ENCODE results near the gene F7. TPM values are rescaled to one million over a fixed set of nuclear protein-coding genes. Genes with fewer than 3 reads are reported as not detected.
"Not testable (repeated sequence)": the region's sequence is repeated elsewhere in the genome, so short reads cannot be mapped to it uniquely, and the experiment has no call there.

Gene F7
- total RNA-seq, 1 donor from 2014 or later = not detected

DNA sequence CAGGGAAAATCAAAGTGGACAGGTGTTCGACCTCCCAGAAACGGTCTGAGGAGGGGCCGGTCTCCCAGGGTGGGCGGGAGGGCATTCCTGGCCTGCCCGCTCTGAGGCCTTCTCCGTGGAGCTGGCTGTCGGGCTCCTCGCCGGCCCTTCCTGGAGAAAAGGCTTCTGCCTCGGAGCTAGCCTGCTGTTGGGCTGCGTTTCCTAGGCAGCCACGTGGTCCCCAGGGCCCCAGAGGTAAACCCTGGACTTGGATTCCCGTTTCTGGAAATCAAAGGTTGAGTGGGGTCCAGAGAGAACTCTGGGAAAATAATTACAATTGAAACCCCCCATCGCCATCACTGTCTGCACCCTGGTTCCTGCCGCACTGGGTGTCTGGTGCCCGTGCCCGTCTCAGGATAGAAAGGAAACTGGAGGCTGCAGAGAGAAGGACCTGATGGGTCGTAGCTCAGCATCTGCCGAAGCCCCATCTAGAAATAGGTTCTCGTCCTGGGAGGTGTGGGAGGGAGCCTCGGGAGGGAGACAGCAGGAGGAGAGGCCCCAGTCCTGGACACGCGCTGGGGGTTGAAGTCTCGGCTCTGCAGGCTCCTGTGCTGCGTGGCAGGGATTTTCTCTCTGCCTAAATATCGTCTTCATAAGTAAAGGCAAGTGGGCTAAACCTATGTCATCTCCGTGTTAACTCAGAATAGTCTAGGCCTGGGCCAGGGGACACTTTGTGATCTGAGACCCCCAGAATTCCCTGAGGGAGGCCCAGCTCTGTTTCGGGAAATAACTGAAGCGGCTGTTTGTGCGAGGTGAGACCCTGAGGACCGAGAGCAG lies 45.2 kb downstream of the F7 start:
- DNase-seq (ENCODE audit: extremely low read depth, low read depth, low spot score) = no peak

DNA sequence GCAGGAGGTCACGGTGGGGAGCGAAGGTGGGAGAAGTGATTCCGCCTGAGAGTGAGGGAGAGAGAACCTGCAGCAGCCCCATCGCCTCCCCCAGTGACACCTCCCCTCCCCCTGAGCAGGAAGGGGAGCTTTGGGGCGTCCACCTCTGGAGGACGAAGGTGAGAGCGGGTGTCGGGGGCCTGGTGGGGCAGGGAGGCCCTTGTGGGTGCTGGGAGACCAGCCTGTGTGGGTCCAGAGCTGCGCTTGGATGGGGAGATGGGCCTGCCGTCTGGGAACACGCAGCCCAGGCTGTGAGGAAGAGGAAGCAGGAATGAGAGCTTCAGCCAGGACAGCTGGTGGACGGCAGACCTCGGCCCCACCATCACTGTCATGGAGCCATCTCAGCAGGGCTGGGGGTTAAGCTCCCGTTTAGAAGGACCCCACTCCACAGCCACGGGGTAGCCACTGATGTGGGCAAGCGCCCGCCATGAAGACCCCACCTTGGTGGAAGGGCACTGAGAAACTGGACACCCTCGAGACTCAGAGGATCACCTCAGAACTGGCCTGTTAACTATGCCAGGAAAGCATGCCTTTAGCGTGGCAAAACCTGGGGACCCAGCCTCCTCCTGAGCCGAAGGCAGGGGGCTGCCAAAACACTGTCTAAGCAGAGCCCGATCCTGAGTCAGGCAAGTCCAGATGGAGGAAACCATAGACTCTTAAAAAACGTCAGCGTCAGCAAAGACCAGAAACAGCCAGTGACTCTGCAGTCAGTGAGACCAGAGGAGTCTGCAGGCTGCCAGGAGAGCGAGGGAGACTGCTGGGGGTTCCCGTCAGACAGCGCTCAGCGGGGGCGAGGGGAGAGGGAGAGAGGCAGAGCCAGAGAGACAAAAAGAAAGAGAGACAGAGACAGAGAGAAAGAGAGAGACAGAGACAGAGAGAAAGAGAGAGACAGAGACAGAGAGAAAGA lies 46.4 kb downstream of the F7 start:
- no peak for DNase-seq (ENCODE audit: extremely low read depth, low read depth, low spot score)

DNA sequence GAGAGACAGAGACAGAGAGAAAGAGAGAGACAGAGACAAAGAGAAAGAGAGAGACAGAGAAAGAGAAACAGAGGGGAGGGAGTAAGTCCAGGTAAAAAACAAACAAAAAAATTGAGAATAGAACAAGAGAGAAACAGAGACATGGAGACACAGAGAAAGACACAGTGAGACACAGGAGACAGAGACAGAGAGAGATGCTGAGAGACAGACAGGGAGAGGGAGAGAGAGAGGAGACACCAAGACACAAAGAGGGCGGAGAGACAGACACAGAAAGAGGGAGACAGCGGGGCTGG lies 47.0 kb downstream of the F7 start:
- DNase-seq (ENCODE audit: extremely low read depth, low read depth, low spot score) = no peak

DNA sequence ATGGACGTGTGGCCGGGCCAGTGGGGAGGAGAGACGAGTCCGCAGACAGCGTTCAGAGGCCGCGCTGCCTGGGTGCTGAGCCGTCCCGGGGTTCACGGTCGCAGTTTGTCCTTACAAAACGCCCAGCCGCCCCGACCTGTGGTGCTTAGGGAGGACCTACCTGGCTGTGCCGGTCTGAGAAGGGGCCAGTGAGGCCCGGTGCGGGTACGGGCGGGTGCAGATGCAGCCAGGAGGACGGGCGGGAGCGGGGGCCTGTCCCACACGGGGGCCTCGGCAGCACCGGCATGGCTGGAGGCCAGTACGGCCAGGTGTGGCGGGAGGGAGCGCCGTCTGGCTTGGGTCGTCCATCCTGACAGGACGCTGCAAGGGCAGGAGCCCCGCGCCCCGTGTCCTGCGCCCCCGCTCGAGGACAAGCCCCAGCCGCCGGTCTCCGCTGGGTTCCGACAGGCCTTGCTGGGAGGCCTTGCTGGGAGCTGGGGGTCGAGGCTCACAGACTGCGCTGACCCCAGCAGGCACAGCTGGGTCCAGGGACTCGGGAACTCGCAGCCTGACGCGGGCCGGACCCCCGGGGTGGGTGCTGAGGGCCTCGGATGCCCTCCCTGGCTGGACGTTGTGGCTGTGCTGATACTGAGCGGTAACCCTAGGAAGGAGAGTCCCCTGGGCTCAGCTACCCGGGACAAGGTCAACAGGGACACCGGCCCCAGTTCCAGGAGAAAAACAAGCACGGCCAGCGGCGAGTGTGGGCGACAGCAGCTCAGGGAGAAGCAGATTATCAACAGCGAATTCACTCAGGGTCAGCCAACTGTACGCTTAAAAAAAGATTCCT lies 47.6 kb downstream of the F7 start:
- DNase-seq (ENCODE audit: extremely low read depth, low read depth, low spot score) = no peak

DNA sequence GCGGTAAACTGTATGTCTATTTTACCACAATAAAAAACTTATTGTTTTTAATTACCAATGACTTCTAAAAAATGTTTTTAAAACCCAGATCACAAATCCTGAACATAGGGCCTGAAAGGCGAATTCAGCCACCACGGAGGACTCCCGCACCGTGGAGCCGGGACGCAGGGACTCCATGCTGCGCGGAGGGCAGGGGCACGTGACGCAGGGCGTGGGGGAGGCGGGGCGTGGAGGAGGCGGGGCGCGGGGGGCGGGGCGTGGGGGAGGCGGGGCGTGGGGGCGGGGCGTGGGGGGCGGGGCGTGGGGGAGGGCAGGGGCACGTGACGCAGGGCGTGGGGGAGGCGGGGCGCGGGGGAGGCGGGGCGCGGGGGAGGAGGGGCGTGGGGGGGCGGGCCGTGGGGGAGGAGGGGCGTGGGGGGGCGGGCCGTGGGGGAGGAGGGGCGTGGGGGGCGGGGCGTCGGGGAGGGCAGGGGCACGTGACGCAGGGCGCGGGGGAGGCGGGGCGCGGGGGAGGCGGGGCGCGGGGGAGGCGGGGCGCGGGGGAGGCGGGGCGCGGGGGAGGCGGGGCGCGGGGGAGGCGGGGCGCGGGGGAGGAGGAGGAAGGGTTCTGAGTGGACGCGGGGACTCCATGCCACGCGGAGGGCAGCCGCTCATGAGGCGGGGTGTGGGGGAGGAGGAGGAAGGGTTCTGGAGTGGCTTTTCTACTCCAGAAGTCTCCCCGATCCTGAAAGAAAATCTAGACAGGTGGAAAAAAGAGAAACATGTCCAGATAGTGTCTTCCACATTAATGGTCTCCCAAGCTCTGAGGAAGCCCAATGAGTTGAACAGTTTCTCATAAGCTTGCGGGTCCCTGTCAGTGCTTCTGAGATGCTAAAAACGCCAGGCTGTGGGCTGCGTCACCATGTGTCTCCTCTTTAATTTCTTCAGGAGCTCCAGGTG lies 48.5 kb downstream of the F7 start:
- no peak for DNase-seq (ENCODE audit: extremely low read depth, low read depth, low spot score)

DNA sequence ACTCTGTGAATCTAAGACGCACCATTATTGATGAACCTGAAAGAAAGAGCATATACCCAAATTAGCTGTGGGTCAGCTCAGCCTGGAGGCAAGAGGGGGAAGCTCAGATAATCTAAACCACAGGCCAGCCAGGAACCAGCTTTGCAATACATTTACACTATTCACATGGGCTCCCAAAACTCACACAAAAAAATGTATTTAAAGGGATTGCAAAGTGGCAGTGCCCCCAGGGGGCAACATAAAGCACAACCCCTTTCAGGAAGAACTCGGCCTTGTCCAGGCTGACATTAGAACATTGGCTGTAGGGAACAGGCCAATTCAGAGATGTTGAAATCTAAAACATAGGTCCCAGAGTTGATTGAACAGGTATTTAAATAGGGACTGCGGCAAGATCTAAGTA lies 49.6 kb downstream of the F7 start:
- DNase-seq (ENCODE audit: extremely low read depth, low read depth, low spot score) = no peak

DNA sequence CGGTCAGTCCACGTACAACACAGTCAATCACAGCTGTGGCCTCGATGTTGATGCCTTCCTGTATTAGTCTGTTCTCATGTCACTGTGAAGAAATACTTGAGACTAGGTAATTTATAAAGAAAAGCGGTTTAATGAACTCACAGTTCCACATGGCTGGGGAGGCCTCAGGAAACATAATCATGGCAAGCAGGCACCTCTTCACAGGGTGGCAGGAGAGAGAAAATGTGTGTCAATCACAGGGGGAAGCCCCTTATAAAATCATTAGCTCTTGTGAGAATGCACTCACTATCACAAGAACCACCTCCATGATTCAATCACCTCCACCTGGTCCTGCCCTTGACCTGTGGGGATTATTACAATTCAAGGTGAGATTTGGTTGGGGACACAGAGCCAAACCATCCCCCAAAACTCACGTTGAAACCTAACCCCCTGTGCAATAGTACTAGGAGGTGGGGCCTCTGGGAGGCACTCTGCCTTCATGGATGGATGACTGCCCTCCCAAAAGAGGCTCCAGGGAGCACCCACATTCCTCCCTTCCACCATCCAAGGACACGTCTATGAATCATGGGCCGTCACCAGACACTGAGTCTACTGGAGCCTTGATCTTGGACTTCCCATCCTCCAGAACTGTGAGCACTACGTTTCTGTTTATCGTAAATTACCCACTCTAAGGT lies 50.5 kb downstream of the F7 start:
- no peak for DNase-seq (ENCODE audit: extremely low read depth, low read depth, low spot score)

DNA sequence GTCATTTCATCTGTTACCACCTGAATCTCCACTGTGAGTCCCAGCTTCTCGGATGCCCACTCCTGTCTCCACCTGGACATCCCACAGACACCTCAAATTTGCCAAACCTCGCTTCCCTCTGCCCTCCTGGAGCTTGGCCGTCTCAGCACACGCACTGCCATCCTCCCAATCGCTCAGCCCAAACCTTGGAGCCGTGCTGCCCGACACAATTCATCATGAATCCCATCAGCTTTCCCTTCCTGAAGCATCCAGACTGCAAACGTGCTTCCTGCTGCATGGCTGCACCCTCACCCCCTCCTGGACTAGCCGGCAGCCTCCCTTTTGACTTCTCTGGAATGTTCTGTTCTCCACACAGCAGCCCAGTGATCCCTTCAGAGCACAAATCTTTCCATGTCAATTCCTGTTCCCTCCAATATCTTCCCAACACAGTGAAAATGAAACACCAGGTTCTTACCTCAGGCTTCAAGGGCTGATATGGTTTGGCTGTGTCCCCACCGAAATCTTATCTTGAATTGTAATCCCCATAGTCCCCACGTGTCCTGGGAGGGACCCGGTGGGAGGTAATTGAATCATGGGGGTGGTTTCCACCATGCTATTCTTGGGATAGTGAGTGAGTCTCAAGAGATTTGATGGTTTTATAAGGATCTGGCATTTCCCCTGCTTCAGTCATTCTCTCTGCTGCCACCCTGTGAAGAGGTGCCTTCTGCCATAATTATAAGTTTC lies 51.8 kb downstream of the F7 start:
- no peak for DNase-seq (ENCODE audit: extremely low read depth, low read depth, low spot score)

DNA sequence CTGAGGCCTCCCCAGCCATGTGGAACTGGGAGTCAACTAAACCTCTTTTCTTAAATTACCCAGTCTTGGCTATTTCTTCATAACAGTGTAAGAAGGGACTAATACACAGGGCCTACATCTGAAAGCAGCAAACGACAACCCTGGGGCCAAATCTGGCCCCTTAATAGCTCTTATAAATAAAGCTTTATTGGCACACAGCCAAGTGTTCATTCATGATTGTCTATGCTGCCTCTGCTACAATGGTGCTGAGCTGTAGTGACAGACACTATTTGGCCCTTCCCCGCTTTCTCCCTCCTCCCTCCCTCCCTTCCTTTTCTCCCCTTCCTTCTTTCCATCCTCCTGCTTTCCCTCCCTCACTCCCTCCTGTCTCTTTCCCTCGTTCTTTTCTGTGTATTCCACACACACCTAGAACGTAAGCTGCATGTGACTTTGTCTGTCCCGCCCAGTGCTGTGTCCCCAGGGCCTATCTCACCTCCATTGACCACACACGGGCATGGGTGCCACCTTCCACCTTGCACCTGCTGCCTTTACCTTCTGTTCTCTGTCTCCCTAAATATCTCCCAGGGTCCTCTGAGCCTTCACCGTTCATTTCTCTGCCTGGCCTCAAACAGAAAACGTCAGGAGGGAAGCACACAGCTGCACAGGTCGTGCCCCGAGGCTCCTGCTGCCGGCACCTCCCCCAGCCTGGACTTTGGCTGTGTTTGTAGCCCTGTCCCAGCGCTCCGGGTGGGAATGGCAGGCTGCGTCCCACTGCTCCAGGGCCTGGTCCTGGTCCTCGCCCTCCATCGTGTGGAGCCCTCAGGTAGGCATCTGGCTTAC lies 52.5 kb downstream of the F7 start, which contains the start of gene PROZ:
Gene PROZ (plus strand): TSS at position 720 of the 819 bp plus-strand sequence. CDS start 13 bp downstream, at position 733.
- DNase-seq (ENCODE audit: extremely low read depth, low read depth, low spot score) = no peak

DNA sequence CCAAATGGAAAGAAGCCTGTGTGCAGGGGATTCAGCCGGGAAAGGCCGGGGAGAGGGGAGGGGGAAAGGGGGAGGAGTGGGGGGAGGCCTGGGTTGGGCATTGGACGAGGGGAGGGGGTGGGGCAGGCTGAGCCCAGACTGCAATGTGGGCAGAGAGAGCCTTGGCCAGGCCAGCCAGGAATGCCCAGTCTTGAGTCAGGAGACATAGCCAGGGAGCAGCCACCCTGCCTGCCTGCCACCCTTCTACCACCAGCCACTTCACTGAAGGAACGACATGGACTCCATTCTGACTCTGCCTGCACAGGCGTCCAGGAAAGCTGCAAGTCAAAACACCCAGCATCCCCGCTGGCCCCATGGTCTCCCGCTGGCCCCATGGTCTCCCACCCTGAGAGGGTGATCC lies 53.4 kb downstream of the F7 start:
- no peak for DNase-seq (ENCODE audit: extremely low read depth, low read depth, low spot score)

DNA sequence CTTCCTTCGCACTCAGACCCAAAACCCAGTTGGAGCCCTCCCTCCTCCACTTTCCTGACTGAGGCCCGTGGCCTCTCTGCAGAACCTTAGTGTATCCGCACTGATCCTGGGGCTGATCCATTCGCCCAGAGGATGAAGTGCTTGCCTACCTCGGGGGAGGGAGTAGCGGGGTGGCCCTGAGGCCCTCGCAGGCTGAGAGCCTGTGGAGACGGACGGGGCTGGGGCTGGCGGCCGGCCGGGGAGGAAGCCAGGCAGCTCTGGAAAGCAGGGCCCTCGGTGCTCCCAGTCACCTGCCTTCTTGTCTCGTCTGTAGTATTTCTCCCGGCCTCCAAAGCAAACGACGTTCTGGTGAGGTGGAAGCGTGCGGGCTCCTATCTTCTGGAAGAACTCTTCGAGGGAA lies 54.1 kb downstream of the F7 start:
- no peak for DNase-seq (ENCODE audit: extremely low read depth, low read depth, low spot score)

DNA sequence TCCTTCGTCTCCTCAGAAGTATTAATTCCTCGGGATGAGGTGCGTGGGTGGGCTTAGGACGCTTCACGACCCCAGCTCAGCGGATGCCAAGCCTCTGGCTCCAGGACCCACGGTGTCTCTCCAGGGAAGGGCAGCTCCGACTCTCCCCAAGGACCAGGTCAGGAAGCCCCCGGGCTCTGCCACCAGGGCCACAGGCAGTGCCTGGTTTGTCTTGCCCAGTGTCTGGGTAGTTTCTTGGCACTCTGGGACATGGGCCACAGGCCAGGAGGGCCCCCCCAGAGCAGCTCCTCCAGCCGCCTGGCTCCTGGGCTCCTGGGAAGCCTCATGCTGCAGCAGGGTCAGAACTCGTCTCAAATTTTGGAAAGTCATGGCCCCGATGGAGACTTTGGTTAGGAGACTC lies 55.4 kb downstream of the F7 start:
- no peak for DNase-seq (ENCODE audit: extremely low read depth, low read depth, low spot score)

DNA sequence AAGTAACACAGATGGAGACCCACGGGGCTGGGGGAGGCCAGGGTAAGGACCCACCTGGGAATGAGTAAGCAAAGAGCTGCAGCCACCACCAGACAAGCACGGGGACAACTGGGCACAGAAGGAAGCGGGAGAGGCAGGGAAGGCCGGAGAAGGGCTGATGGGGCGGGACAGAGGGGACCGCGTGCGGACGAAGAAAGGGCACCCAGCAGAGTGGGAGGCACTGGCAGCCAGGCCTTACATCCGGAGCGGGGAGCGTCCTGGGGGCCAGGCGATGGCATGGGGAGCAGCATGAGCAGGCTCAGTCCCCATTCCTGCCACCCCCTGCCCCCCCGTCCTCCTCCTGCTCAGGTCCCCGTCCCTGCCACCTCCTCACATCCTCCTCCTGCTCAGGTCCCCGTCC lies 55.8 kb downstream of the F7 start:
- DNase-seq (ENCODE audit: extremely low read depth, low read depth, low spot score) = no peak

DNA sequence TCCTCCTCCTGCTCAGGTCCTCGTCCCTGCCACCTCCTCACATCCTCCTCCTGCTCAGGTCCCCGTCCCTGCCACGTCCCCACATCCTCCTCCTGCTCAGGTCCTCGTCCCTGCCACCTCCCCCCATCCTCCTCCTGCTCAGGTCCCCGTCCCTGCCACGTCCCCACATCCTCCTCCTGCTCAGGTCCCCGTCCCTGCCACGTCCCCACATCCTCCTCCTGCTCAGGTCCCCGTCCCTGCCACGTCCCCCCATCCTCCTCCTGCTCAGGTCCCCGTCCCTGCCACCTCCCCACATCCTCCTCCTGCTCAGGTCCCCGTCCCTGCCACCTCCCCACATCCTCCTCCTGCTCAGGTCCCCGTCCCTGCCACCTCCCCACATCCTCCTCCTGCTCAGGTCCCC lies 56.4 kb downstream of the F7 start:
- DNase-seq (ENCODE audit: extremely low read depth, low read depth, low spot score) = not testable (repeated sequence)

DNA sequence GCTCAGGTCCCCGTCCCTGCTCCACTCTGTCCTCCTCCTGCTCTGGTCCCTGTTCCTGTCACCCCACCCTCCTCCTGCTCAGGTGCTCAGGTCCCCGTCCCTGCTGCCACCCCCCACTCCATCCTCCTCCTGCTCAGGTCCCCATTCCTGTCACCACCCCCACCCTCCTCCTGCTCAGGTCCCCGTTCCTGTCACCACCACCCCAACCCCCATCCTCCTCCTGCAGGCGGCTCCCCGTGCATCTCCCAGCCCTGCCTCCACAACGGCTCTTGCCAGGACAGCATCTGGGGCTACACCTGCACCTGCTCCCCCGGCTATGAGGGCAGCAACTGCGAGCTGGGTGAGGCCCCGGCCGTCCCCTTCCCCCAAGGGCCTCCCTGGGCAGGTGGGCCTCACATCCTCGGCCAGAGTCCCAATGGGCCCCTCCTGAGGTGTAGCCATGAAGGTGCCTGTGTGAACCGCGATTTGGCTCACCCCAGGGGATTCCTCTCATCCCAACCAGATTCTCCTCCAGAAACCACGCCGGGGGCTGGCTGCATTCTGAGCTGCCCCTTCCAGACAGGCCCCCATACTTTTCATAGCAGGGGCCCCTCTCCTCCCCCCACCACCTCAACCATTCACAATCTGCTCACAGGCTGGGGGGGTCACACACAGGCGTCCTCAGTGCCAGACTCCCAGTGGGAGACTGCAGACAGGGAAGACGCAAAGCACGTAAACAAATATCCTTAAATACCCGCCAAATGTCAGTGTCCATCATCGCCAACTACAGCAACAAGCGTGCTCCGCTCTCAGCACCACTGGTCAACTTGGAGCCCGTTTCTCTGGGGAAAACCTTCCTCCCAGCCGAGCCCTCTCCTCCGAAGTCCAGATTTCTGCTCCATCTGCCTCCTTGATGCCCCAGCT lies 57.4 kb downstream of the F7 start:
- DNase-seq (ENCODE audit: extremely low read depth, low read depth, low spot score) = no peak

DNA sequence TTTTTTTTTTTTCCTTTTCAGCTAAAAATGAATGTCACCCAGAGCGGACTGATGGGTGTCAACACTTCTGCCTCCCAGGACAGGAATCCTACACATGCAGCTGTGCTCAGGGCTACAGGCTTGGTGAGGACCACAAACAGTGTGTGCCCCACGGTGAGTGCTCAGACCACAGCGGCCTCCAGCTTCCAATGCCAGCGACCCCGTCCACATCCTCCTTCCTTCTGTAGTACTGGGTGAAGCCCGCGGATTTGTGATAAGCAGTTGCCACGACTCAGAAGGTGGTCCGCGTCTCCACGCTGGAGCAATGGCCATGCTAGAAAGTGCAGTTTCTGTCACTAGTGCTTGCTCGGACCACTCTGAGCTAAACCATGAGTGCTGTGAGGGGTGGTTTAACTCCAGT lies 58.9 kb downstream of the F7 start:
- no peak for DNase-seq (ENCODE audit: extremely low read depth, low read depth, low spot score)

DNA sequence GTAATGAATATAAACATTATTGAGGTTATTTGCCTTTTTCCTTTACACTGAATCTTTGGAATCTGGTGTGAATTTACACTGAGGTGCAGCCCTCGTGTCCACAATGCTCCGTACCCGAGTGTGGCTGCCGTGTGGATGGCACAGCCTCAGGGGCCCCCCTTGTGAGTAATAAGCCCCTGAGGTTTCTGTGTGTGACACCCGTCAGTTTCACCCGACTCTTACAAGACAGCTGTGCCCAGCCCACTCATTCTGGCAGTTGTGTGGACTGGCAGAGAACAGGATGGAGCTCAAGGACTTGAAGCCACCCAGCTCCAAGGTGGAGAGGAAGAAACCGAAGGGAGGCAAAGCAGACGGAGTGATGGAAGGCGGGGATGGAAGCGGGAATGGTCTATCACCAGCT lies 60.7 kb downstream of the F7 start:
- no peak for DNase-seq (ENCODE audit: extremely low read depth, low read depth, low spot score)

Measured in glomerular endothelial cell (primary cell).